A673 (cell line): ENCODE measurements around the gene SUSD6.

Source experiments
- EZH2 ChIP-seq: fragments of 200-600 bp; sonication (generic); IDR thresholded peaks from 2 replicates; pipeline ENCODE4 v1.6.1; 2017; ENCODE audit warnings: borderline replicate concordance, low read depth, mild to moderate bottlenecking, mixed read lengths, antibody characterized with exemption, low read length; ENCODE audit not compliant: poor library complexity, severe bottlenecking
- TF ChIP-seq, protein P1 (sequence below): fragments of 300-800, 200-600 bp; sonication (generic); conservative IDR thresholded peaks from 2 replicates; pipeline ENCODE4 v1.5.1; 2017; ENCODE audit warnings: low read depth, mild to moderate bottlenecking, antibody characterized with exemption, low read length, moderate library complexity, mixed read lengths

DNA sequence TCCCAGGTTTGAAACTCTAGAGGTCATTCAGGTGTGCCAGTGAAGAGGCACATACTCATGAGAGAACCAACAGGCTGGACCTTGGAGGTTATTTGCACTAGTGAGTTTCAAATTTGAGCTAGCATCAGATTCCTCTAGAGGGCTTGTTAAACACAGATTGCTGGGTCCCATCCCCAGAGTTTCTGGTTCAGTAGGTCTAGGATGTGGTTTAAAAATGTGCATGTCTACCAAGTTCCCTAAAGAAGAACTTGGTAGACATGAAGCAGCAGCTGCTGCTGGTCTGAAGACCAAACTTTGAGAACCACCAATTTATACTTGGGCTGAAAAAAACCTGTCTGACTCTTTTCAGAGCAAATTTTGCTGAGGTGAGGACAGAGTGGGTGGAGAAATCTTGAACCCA lies 61.7 kb downstream of the SUSD6 start:
- TF ChIP-seq, protein P1, sequence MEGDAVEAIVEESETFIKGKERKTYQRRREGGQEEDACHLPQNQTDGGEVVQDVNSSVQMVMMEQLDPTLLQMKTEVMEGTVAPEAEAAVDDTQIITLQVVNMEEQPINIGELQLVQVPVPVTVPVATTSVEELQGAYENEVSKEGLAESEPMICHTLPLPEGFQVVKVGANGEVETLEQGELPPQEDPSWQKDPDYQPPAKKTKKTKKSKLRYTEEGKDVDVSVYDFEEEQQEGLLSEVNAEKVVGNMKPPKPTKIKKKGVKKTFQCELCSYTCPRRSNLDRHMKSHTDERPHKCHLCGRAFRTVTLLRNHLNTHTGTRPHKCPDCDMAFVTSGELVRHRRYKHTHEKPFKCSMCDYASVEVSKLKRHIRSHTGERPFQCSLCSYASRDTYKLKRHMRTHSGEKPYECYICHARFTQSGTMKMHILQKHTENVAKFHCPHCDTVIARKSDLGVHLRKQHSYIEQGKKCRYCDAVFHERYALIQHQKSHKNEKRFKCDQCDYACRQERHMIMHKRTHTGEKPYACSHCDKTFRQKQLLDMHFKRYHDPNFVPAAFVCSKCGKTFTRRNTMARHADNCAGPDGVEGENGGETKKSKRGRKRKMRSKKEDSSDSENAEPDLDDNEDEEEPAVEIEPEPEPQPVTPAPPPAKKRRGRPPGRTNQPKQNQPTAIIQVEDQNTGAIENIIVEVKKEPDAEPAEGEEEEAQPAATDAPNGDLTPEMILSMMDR: no peak
- TF ChIP-seq EZH2: no peak
